CD4-positive, alpha-beta T cell treated with Interleukin-15 for 1 hour (primary cell): Measurements from ENCODE around the gene COL4A1.

Experiments
- DNase-seq: peaks from one replicate; pipeline ENCODE4 v3.0.0-alpha.2; 2020

Gene COL4A1

GRCh38 chr13:110102053-110102452 is 204.9 kb downstream of the COL4A1 start:
- DNase-seq, result no peak

- DNase-seq, result no peak
Observed at GRCh38 chr13:110099922-110100321, 207.0 kb downstream of the COL4A1 start.
